Liver (tissue), 9 donors: Measurements from ENCODE around the gene C14orf93. TPM values are rescaled to one million over a fixed set of nuclear protein-coding genes. Genes with fewer than 3 reads are reported as not detected.
A peak's percentile ranks its signal among the peaks of the same experiment; 100 is the strongest.

Experiments used
- DNase-seq: peaks from one replicate; pipeline ENCODE4 v3.0.0-alpha.2; 2017; ENCODE audit warnings: low spot score
- H3K27ac ChIP-seq, 2 donors: one replicate each; pipeline ENCODE4 v1.7.0; 2013; ENCODE audit warnings: inconsistent platforms in 2 of 2, low read length in 2 of 2, control low read depth in 1 of 2, low read depth in 1 of 2, mild to moderate bottlenecking in 1 of 2
- H3K27me3 ChIP-seq, 4 donors: one replicate each; pipeline versions ENCODE4 v1.6.1 to v1.7.0; 2013; ENCODE audit warnings: low read length in 3 of 4, inconsistent platforms in 1 of 4, mild to moderate bottlenecking in 1 of 4, moderate library complexity in 1 of 4; ENCODE audit not compliant: control insufficient read depth in 4 of 4, insufficient read depth in 4 of 4
- H3K36me3 ChIP-seq, 4 donors: one replicate each; pipeline versions ENCODE4 v1.6.1 to v1.7.0; 2013; ENCODE audit warnings: low read length in 3 of 4, mild to moderate bottlenecking in 3 of 4, low read depth in 1 of 4, moderate library complexity in 1 of 4; ENCODE audit not compliant: control insufficient read depth in 4 of 4, insufficient read depth in 3 of 4
- H3K4me1 ChIP-seq, 4 donors: one replicate each; pipeline versions ENCODE4 v1.6.1 to v1.7.0; 2013; ENCODE audit warnings: low read length in 3 of 4, mild to moderate bottlenecking in 3 of 4, moderate library complexity in 1 of 4; ENCODE audit not compliant: control insufficient read depth in 4 of 4, insufficient read depth in 4 of 4
- H3K4me3 ChIP-seq, 3 donors: one replicate each; pipeline versions ENCODE4 v1.6.1 to v1.7.0; 2013; ENCODE audit warnings: low read length in 3 of 3, control low read depth in 1 of 3, low read depth in 1 of 3, mild to moderate bottlenecking in 1 of 3
- H3K9ac ChIP-seq, 2 donors: one replicate each; pipeline ENCODE4 v1.7.0; 2013; ENCODE audit warnings: low read length in 2 of 2, mild to moderate bottlenecking in 2 of 2, moderate library complexity in 2 of 2, control low read depth in 1 of 2, low read depth in 1 of 2
- H3K9me3 ChIP-seq, 4 donors: one replicate each; pipeline versions ENCODE4 v1.6.1 to v1.7.0; 2013; ENCODE audit warnings: low read length in 3 of 4; ENCODE audit not compliant: control insufficient read depth in 4 of 4
- EGR1 ChIP-seq, 2 donors: IDR thresholded peaks; 2 replicates each; pipeline ENCODE4 v1.6.1; 2016 to 2018; ENCODE audit warnings: antibody characterized with exemption in 2 of 2, low read depth in 2 of 2
- FOXA1 ChIP-seq: IDR thresholded peaks from 2 replicates; pipeline ENCODE4 v1.6.1; 2016; ENCODE audit warnings: antibody characterized with exemption
- FOXA2 ChIP-seq: IDR thresholded peaks from 2 replicates; pipeline ENCODE4 v1.6.1; 2016; ENCODE audit warnings: antibody characterized with exemption
- GABPA ChIP-seq, 2 donors: IDR thresholded peaks in 1 of 2; conservative IDR thresholded peaks in 1 of 2; 2 replicates each; pipeline ENCODE4 v1.6.1; 2016; ENCODE audit warnings: antibody characterized with exemption in 2 of 2, mild to moderate bottlenecking in 1 of 2, moderate library complexity in 1 of 2
- HNF4A ChIP-seq, 2 donors: conservative IDR thresholded peaks; 2 replicates each; pipeline ENCODE4 v1.6.1; 2016; ENCODE audit warnings: antibody characterized with exemption in 2 of 2, mild to moderate bottlenecking in 2 of 2
- HNF4G ChIP-seq: IDR thresholded peaks from 2 replicates; pipeline ENCODE4 v1.6.1; 2016; ENCODE audit warnings: antibody characterized with exemption
- JUND ChIP-seq, 2 donors: IDR thresholded peaks; 2 replicates each; pipeline ENCODE4 v1.6.1; 2016; ENCODE audit warnings: antibody characterized with exemption in 2 of 2
- NR2F2 ChIP-seq: IDR thresholded peaks from 2 replicates; pipeline ENCODE4 v1.6.1; 2016; ENCODE audit warnings: antibody characterized with exemption
- RAD21 ChIP-seq, 2 donors: IDR thresholded peaks; 2 replicates each; pipeline ENCODE4 v1.6.1; 2016; ENCODE audit warnings: antibody characterized with exemption in 2 of 2, mild to moderate bottlenecking in 2 of 2
- RXRA ChIP-seq, 2 donors: IDR thresholded peaks; 2 replicates each; pipeline ENCODE4 v1.6.1; 2017 to 2018; ENCODE audit warnings: antibody characterized with exemption in 2 of 2, mild to moderate bottlenecking in 1 of 2
- SP1 ChIP-seq: IDR thresholded peaks from 2 replicates; pipeline ENCODE4 v1.6.1; 2018; ENCODE audit warnings: antibody characterized with exemption, mild to moderate bottlenecking
- TAF1 ChIP-seq: conservative IDR thresholded peaks from 2 replicates; pipeline ENCODE4 v1.6.1; 2016; ENCODE audit warnings: antibody characterized with exemption, mild to moderate bottlenecking
- YY1 ChIP-seq: IDR thresholded peaks from 2 replicates; pipeline ENCODE4 v1.6.1; 2016; ENCODE audit warnings: antibody characterized with exemption, mild to moderate bottlenecking
- WGBS: extraction: QIAGEN DNeasy Blood & Tissue Kit; methylation state at CpG from one replicate; pipeline ENCODE4 v1.1.7; 2013; 5-methylcytosine and 5-hydroxymethylcytosine counted together
- polyA plus RNA-seq, 2 donors: library from polyadenylated mRNA; stranded (reverse) in 1 of 2; unstranded in 1 of 2; fragments of 200-250 nt in 1 of 2; fragments of >200 nt in 1 of 2; fragmentation: Nextera tagmentation in 1 of 2; extraction: Ambion mirVana in 1 of 2; gene quantifications; one replicate each; pipeline versions ENCODE4 v1.2.1 to v1.2.3, GENCODE V29; 2013 to 2015
- total RNA-seq, 2 donors: library from RNA; depleted of rRNA; stranded (reverse); fragments of >200 nt; gene quantifications; one replicate each; pipeline ENCODE4 v1.2.3, GENCODE V29; 2014
- TF ChIP-seq, protein P1 (sequence below): fragments of 150-350 bp; IDR thresholded peaks from 2 replicates; pipeline ENCODE4 v1.5.1; 2017; ENCODE audit warnings: improper control_type of control experiment, low read depth, low read length; ENCODE audit not compliant: missing input control
- TF ChIP-seq, protein P2 (sequence below): IDR thresholded peaks from 2 replicates; pipeline ENCODE4 v1.6.1; 2016; ENCODE audit warnings: antibody characterized with exemption, mild to moderate bottlenecking
- TF ChIP-seq, protein P3 (sequence below): IDR thresholded peaks from 2 replicates; pipeline ENCODE4 v1.6.1; 2016; ENCODE audit warnings: antibody characterized with exemption
- TF ChIP-seq, protein P4 (sequence below): IDR thresholded peaks from 2 replicates; pipeline ENCODE4 v1.6.1; 2016; ENCODE audit warnings: antibody characterized with exemption
- TF ChIP-seq, protein P5 (sequence below): IDR thresholded peaks from 2 replicates; pipeline ENCODE4 v1.6.1; 2016; ENCODE audit warnings: antibody characterized with exemption
- donor health status: healthy.
- donor health status: healthy.
- donor health status: healthy.
- donor health status: healthy.
- donor health status: healthy.

Gene C14orf93
- total and polyA plus RNA-seq, 4 donors, result 2.1 to 7.1 (median 3.4) TPM

DNA sequence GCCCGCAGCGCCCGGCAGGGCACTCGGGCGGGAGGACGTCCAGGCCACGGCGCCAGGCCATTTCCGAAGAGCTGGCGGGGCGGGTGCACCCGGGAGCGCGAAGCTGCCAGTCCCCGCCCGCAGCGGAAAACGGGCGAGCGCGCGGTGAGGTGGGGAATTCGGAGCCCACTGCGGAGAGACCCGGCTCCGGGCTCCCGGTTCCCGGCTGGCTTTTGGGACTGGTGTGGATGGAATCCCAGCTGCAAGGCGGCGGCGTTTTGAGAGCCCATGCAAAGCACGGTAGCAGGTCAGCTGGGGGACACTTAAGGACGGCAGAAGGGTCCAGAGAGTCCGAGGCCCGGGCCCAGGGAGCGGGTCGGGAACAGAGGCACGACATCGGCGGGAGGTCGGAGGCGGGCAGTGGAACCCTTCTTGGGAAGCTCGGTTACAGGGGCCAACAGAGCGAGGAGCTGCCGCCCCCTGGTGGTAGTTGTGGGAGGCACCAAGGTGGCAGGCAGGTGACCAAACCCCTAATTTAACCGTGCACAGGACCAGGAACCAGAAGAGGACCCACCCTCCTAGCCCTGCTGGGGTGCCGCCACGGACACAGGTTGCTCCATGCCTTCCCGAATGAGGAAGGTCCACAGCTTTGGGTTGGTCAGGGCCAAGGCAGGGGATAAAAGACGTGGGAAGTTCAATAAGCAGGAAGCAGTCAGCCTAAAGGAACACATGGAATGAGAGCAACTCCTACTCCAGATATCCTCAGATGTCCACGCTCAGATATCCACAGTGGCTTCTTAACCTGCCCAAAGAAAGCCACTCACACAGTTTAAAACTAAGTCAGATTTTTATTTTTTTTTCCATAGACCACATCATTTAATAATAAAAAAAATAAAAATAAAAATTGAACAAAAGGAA, 48.1 kb upstream of the C14orf93 start:
- TF ChIP-seq GABPA (IDR thresholded peaks at IDR 0.05 in 1 of 2, conservative IDR thresholded peaks at IDR 0.05 in 1 of 2) (no peak), FOXA1 (no peak), RAD21 (IDR thresholded peaks at IDR 0.05) (peak; percentile 86 to 90)
- TF ChIP-seq, protein P1, sequence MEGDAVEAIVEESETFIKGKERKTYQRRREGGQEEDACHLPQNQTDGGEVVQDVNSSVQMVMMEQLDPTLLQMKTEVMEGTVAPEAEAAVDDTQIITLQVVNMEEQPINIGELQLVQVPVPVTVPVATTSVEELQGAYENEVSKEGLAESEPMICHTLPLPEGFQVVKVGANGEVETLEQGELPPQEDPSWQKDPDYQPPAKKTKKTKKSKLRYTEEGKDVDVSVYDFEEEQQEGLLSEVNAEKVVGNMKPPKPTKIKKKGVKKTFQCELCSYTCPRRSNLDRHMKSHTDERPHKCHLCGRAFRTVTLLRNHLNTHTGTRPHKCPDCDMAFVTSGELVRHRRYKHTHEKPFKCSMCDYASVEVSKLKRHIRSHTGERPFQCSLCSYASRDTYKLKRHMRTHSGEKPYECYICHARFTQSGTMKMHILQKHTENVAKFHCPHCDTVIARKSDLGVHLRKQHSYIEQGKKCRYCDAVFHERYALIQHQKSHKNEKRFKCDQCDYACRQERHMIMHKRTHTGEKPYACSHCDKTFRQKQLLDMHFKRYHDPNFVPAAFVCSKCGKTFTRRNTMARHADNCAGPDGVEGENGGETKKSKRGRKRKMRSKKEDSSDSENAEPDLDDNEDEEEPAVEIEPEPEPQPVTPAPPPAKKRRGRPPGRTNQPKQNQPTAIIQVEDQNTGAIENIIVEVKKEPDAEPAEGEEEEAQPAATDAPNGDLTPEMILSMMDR, result peak; percentile 90
- peak overlapping the region in 1 of 2 donors; percentile 48 for H3K9ac ChIP-seq
- H3K27me3 ChIP-seq, result no peaks in the 10 kb centered on the region
- H3K9me3 ChIP-seq, result no peaks in the 10 kb centered on the region
- DNase-seq, result peak; percentile 94
- peaks cover 15 to 34% (median 26%) of the 10 kb centered on the region in 4 donors for H3K36me3 ChIP-seq
- WGBS, result under 1% methylated on average over 51 of the region's 51 CpGs
- no peak overlapping the region for H3K27ac ChIP-seq
- H3K4me1 ChIP-seq, result peaks cover 4 to 17% (median 13%) of the 10 kb centered on the region in 4 donors
- peak overlapping the region; percentile 36 to 77 (median 62) for H3K4me3 ChIP-seq

DNA sequence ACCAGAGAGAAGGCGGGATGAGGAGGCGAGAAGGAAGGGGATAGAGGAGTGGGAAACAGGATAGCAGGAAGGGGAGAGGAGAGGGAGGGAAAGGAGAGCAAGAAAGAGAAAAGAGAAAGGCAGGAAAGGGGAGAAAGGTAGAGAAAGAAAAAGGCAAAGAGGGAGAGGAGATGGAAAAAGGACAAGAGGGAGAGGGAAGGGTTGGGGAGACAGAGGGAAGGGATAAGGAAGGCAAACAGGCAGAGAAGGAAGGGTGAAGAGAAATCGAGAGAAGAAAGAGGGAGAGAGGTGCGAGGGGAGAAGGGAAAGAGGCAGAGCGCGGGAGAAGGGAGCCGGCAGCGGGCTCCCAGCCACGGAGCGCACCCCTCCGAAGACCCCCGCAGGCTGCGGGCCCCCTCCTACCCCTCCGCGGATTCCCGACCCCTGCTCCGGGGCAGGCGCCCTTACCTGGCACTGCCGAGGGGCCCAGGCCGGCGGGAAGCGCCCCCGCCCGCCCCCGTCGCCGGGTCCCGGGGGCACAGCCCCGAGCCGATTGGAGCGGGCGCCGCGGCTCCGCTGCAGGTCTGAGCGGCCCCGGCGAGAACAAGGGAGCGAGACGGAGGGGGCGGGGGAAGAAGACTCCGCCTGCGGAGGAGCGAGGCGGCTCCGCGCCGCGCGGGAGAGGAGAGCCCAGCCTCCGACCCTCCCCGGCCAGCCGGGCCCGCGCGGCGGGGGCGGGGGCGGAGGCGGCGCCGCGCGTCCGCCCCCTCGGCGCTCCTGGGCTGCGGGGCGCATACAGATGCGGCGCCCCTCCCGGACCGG, 47.2 kb upstream of the C14orf93 start, which contains the start of gene CDH24:
Gene CDH24, minus strand, starts transcription at position 565 of the 801 bp plus-strand sequence. CDS start 1,787 bp downstream, outside the sequence.
- Histone ChIP-seq H3K9ac (peak within 1 kb of the TSS in 1 of 2 donors; percentile 48), H3K4me3 (peak within 1 kb of the TSS; percentile 36 to 77 (median 62)), H3K36me3 (peaks cover 13 to 26% (median 18%) of the 10 kb centered on the region in 4 donors), H3K9me3 (no peaks in the 10 kb centered on the region), H3K4me1 (peaks cover 4 to 17% (median 13%) of the 10 kb centered on the region in 4 donors), H3K27ac (no peak within 1 kb of the TSS), H3K27me3 (no peaks in the 10 kb centered on the region)
- TF ChIP-seq NR2F2 (no peak), HNF4G (no peak), YY1 (no peak), RXRA (IDR thresholded peaks at IDR 0.05) (no peak), SP1 (no peak), JUND (IDR thresholded peaks at IDR 0.05) (no peak), FOXA2 (no peak), EGR1 (IDR thresholded peaks at IDR 0.05; ENCODE audit: low read depth in 2 of 2) (no peak), RAD21 (IDR thresholded peaks at IDR 0.05) (no peak), FOXA1 (no peak), TAF1 (no peak), GABPA (IDR thresholded peaks at IDR 0.05 in 1 of 2, conservative IDR thresholded peaks at IDR 0.05 in 1 of 2) (no peak), HNF4A (conservative IDR thresholded peaks at IDR 0.05) (no peak)
- TF ChIP-seq, protein P2, sequence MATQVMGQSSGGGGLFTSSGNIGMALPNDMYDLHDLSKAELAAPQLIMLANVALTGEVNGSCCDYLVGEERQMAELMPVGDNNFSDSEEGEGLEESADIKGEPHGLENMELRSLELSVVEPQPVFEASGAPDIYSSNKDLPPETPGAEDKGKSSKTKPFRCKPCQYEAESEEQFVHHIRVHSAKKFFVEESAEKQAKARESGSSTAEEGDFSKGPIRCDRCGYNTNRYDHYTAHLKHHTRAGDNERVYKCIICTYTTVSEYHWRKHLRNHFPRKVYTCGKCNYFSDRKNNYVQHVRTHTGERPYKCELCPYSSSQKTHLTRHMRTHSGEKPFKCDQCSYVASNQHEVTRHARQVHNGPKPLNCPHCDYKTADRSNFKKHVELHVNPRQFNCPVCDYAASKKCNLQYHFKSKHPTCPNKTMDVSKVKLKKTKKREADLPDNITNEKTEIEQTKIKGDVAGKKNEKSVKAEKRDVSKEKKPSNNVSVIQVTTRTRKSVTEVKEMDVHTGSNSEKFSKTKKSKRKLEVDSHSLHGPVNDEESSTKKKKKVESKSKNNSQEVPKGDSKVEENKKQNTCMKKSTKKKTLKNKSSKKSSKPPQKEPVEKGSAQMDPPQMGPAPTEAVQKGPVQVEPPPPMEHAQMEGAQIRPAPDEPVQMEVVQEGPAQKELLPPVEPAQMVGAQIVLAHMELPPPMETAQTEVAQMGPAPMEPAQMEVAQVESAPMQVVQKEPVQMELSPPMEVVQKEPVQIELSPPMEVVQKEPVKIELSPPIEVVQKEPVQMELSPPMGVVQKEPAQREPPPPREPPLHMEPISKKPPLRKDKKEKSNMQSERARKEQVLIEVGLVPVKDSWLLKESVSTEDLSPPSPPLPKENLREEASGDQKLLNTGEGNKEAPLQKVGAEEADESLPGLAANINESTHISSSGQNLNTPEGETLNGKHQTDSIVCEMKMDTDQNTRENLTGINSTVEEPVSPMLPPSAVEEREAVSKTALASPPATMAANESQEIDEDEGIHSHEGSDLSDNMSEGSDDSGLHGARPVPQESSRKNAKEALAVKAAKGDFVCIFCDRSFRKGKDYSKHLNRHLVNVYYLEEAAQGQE, result no peak
- TF ChIP-seq, protein P3, sequence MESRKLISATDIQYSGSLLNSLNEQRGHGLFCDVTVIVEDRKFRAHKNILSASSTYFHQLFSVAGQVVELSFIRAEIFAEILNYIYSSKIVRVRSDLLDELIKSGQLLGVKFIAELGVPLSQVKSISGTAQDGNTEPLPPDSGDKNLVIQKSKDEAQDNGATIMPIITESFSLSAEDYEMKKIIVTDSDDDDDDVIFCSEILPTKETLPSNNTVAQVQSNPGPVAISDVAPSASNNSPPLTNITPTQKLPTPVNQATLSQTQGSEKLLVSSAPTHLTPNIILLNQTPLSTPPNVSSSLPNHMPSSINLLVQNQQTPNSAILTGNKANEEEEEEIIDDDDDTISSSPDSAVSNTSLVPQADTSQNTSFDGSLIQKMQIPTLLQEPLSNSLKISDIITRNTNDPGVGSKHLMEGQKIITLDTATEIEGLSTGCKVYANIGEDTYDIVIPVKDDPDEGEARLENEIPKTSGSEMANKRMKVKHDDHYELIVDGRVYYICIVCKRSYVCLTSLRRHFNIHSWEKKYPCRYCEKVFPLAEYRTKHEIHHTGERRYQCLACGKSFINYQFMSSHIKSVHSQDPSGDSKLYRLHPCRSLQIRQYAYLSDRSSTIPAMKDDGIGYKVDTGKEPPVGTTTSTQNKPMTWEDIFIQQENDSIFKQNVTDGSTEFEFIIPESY, result no peak
- TF ChIP-seq, protein P1, result no peak
- TF ChIP-seq, protein P4, sequence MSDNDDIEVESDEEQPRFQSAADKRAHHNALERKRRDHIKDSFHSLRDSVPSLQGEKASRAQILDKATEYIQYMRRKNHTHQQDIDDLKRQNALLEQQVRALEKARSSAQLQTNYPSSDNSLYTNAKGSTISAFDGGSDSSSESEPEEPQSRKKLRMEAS, result no peak
- TF ChIP-seq, protein P5, sequence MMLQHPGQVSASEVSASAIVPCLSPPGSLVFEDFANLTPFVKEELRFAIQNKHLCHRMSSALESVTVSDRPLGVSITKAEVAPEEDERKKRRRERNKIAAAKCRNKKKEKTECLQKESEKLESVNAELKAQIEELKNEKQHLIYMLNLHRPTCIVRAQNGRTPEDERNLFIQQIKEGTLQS, result no peak
- WGBS, result 3% methylated on average over 73 of the region's 73 CpGs
- DNase-seq, result peak; percentile 71
